Esophagus muscularis mucosa (tissue), 4 donors: ENCODE data around the gene IL12RB1.

Source experiments
- CTCF ChIP-seq, 3 experiments: fragments of 200-600 bp in 2 of 3; fragments of 450-650 bp in 1 of 3; sonication (generic) in 2 of 3; IDR thresholded peaks; one replicate each; pipeline ENCODE4 v1.5.1; 2017 to 2019; ENCODE audit warnings: antibody characterized with exemption in 3 of 3, mild to moderate bottlenecking in 2 of 3, moderate library complexity in 1 of 3
- EP300 ChIP-seq: sonication (generic); formaldehyde crosslinking; IDR thresholded peaks from one replicate; pipeline ENCODE4 v1.6.1; 2017; ENCODE audit warnings: antibody characterized with exemption
- POLR2AphosphoS5 ChIP-seq, 2 donors: sonication (generic); formaldehyde crosslinking; IDR thresholded peaks; one replicate each; pipeline ENCODE4 v1.6.1; 2017; ENCODE audit warnings: antibody characterized with exemption in 2 of 2

GRCh38 chr19:18063463-18063862 is 23.3 kb downstream of the IL12RB1 start:
- no peak for TF ChIP-seq CTCF (IDR thresholded peaks at IDR 0.05)
- no peak for TF ChIP-seq POLR2AphosphoS5 (IDR thresholded peaks at IDR 0.05)
- no peak for TF ChIP-seq EP300
